ENCODE data around the gene RNF208. TPM values are rescaled to one million over a fixed set of nuclear protein-coding genes. Genes with fewer than 3 reads are reported as not detected.

RNF208 gene
- total RNA-seq, 2 experiments from 2014 or later: 8.0 to 10.4 TPM

GRCh38 chr9:137221506-137222111, 431 bp downstream of the RNF208 start:
- no peaks in the 10 kb centered on the region for H3K36me3 Mint-ChIP-seq (ENCODE audit: low read depth)
- H3K4me3 Mint-ChIP-seq: peak overlapping the region; percentile 24
- TF ChIP-seq CTCF (IDR thresholded peaks at IDR 0.05): no peak
- H3K27me3 Mint-ChIP-seq: no peaks in the 10 kb centered on the region
- intact Hi-C loops (cut with micrococcal nuclease): no loop called here
- ChIA-PET CTCF (interaction anchor here (1.4 to 8.9 kb wide), 4 partner anchors 12 to 155 kb away, joined by 3 to 58 read pairs (median 6); no protein-coding TSS in a partner anchor), POLR2A (interaction anchor here (1.1 to 7.1 kb wide), 7 partner anchors 11 to 94 kb away, joined by 3 to 44 read pairs (median 9); partner anchors contain the start of genes NDOR1, TMEM203 and TUBB4B)
- no peaks in the 10 kb centered on the region for H3K9me3 Mint-ChIP-seq
- ATAC-seq: no peak
- no peak overlapping the region for H3K27ac Mint-ChIP-seq
- DNase-seq: peak; percentile 33
- peaks cover 8% of the 10 kb centered on the region for H3K4me1 Mint-ChIP-seq (ENCODE audit: low read depth)

DNA sequence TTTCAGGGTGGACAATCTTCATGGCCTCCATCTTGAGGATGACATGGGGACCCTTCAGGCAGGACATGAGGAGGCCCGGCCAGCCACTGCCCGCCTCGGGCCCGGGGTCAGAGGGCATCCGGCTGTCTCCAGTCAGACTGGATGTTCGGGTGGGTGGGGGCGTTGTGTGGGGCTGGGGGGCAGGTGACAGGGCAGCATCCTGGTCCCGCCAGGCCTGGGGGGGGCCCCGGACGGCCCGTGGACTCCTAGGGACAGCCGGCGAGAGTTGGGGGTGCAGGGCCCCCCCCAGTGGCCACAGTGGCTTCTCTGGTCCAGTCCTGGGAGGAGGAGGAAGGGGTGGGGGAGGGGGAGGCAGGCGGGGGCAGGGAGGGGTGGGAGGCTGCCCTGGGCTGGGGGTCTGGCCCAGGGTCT, 940 bp downstream of the RNF208 start:
- intact Hi-C loops (cut with micrococcal nuclease): no loop called here
- H3K4me3 Mint-ChIP-seq: peak overlapping the region; percentile 34

GRCh38 chr9:137220317-137221094, 1.5 kb downstream of the RNF208 start:
- TF ChIP-seq CTCF (IDR thresholded peaks at IDR 0.05): no peak

More for the DNA sequence above, 940 bp downstream of the RNF208 start:
- CTCF ChIA-PET: interaction anchor here (1.4 to 8.9 kb wide), 3 partner anchors 12 to 20 kb away, joined by 3 to 58 read pairs (median 8); no protein-coding TSS in a partner anchor
- H3K4me1 Mint-ChIP-seq (ENCODE audit: low read depth): peaks cover 8% of the 10 kb centered on the region
- TF ChIP-seq CTCF (IDR thresholded peaks at IDR 0.05): no peak
- H3K36me3 Mint-ChIP-seq (ENCODE audit: low read depth): no peaks in the 10 kb centered on the region
- no peaks in the 10 kb centered on the region for H3K9me3 Mint-ChIP-seq
- no peak for ATAC-seq
- POLR2A ChIA-PET: interaction anchor here (1.8 to 7.1 kb wide), 3 partner anchors 11 to 20 kb away, joined by 5 to 44 read pairs (median 9); partner anchors contain the start of genes NDOR1, TMEM203 and TUBB4B
- no peak overlapping the region for H3K27ac Mint-ChIP-seq
- no peak for DNase-seq
- H3K27me3 Mint-ChIP-seq: no peaks in the 10 kb centered on the region

DNA sequence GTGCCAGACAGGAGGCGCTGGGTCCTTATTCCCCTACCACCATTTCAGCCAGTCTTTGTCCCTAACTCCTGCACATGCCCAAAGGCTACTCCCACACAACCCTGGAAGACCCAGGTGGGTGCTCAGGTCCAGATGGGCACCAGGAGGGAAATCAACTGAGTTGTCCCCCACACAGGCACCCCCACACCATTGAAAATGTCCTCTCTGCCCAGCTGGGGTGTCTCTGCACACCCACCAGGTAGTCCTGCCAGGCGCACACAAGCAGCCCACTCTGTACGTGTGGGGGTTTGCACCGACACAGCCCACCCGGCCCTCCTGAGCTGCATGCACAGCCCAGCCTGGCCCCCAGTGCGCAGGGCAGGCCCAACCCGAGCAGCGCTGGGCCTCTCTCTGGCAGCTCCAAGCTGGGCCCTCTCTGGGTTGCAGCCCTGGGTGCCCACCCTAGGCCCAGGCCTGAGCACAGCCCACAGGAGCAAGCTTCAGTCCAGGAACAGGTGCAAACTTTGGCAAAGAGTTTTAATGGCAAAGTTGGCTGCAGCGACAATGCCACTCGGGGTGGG, 2.2 kb downstream of the RNF208 start:
- Mint-ChIP-seq H3K27me3 (no peaks in the 10 kb centered on the region), H3K27ac (no peak overlapping the region), H3K4me1 (ENCODE audit: low read depth) (peaks cover 8% of the 10 kb centered on the region), H3K4me3 (peak overlapping the region; percentile 17), H3K9me3 (no peaks in the 10 kb centered on the region), H3K36me3 (ENCODE audit: low read depth) (no peaks in the 10 kb centered on the region)
- ChIA-PET CTCF (interaction anchor here (8.9 kb wide), 1 partner anchor 17 kb away, joined by 58 read pairs; no protein-coding TSS in a partner anchor), POLR2A (interaction anchor here (1.8 to 7.1 kb wide), 3 partner anchors 10 to 21 kb away, joined by 5 to 44 read pairs (median 9); partner anchors contain the start of genes NDOR1, TMEM203 and TUBB4B)
- TF ChIP-seq CTCF (IDR thresholded peaks at IDR 0.05): no peak
- intact Hi-C loops (cut with micrococcal nuclease): no loop called here
- ATAC-seq: no peak
- no peak for DNase-seq

More at GRCh38 chr9:137220317-137221094, 1.5 kb downstream of the RNF208 start:
- Mint-ChIP-seq H3K36me3 (ENCODE audit: low read depth) (no peaks in the 10 kb centered on the region), H3K27ac (no peak overlapping the region), H3K4me3 (peak overlapping the region; percentile 34), H3K9me3 (no peaks in the 10 kb centered on the region), H3K4me1 (ENCODE audit: low read depth) (peaks cover 8% of the 10 kb centered on the region), H3K27me3 (no peaks in the 10 kb centered on the region)
- ATAC-seq (no peak), DNase-seq (no peak)
- CTCF ChIA-PET: interaction anchor here (1.4 to 8.9 kb wide), 3 partner anchors 11 to 20 kb away, joined by 3 to 58 read pairs (median 8); no protein-coding TSS in a partner anchor
- POLR2A ChIA-PET: interaction anchor here (1.8 to 7.1 kb wide), 3 partner anchors 10 to 20 kb away, joined by 5 to 44 read pairs (median 9); partner anchors contain the start of genes NDOR1, TMEM203 and TUBB4B
- intact Hi-C loops (cut with micrococcal nuclease): no loop called here
